CD8-positive, alpha-beta memory T cell (primary cell): ENCODE measurements around the gene KIF3C. TPM values are rescaled to one million over a fixed set of nuclear protein-coding genes. Genes with fewer than 3 reads are reported as not detected.

Experiments
- CTCF ChIA-PET: fragments of 350-600 bp; sonication (Branson Sonifier 250); formaldehyde crosslinking; loops from one replicate; lab custom pipeline; 2021; ENCODE audit warnings: antibody characterized with exemption; lab: Charles Lee
- POLR2A ChIA-PET: fragments of 350-600 bp; sonication (Branson Sonifier 250); formaldehyde crosslinking; loops from one replicate; lab custom pipeline; 2021; ENCODE audit warnings: antibody characterized with exemption; lab: Charles Lee
- DNase-seq, 5 donors: peaks; one replicate each; pipeline versions ENCODE4 v3.0.0 to v3.0.0-alpha.2; 2020 to 2022; ENCODE audit warnings: mixed read lengths in 1 of 5
- H3K27ac ChIP-seq: one replicate; pipeline ENCODE4 v1.7.0; 2013; ENCODE audit warnings: low read depth, mild to moderate bottlenecking, low read length, moderate library complexity
- H3K27me3 ChIP-seq: 2 replicates; pipeline ENCODE4 v1.7.0; 2013; ENCODE audit warnings: low read length, mild to moderate bottlenecking; ENCODE audit not compliant: insufficient read depth, poor library complexity, severe bottlenecking
- H3K36me3 ChIP-seq: 2 replicates; pipeline ENCODE4 v1.7.0; 2013; ENCODE audit warnings: mild to moderate bottlenecking, low read length, moderate library complexity; ENCODE audit not compliant: insufficient read depth
- H3K4me1 ChIP-seq: 2 replicates; pipeline ENCODE4 v1.7.0; 2013; ENCODE audit warnings: mild to moderate bottlenecking, low read length, moderate library complexity; ENCODE audit not compliant: insufficient read depth
- H3K4me3 ChIP-seq: 2 replicates; pipeline ENCODE4 v1.7.0; 2013; ENCODE audit warnings: mild to moderate bottlenecking, low read length
- H3K9me3 ChIP-seq: 2 replicates; pipeline ENCODE4 v1.7.0; 2013; ENCODE audit warnings: mild to moderate bottlenecking, low read length
- H3K27ac Mint-ChIP-seq, 8 donors: one replicate each; pipeline ENCODE4 v1.8.0; 2020 to 2021; ENCODE audit warnings: mixed read lengths in 8 of 8, mild to moderate bottlenecking in 6 of 8, inconsistent platforms in 3 of 8, moderate library complexity in 3 of 8
- H3K27me3 Mint-ChIP-seq, 2 donors: one replicate each; pipeline ENCODE4 v1.8.0; 2020 to 2021; ENCODE audit warnings: mixed read lengths in 2 of 2, mild to moderate bottlenecking in 1 of 2, moderate library complexity in 1 of 2
- H3K36me3 Mint-ChIP-seq, 3 donors: one replicate each; pipeline ENCODE4 v1.8.0; 2020 to 2021; ENCODE audit warnings: mixed read lengths in 3 of 3, inconsistent platforms in 1 of 3, mild to moderate bottlenecking in 1 of 3
- H3K4me1 Mint-ChIP-seq, 3 donors: one replicate each; pipeline ENCODE4 v1.8.0; 2020 to 2021; ENCODE audit warnings: mixed read lengths in 3 of 3, inconsistent platforms in 1 of 3, mild to moderate bottlenecking in 1 of 3
- H3K4me3 Mint-ChIP-seq, 7 donors: one replicate each; pipeline ENCODE4 v1.8.0; 2020 to 2021; ENCODE audit warnings: mixed read lengths in 7 of 7, mild to moderate bottlenecking in 6 of 7, moderate library complexity in 4 of 7, inconsistent platforms in 2 of 7
- H3K9me3 Mint-ChIP-seq, 5 donors: one replicate each; pipeline ENCODE4 v1.8.0; 2020 to 2022; ENCODE audit warnings: mixed read lengths in 5 of 5, mild to moderate bottlenecking in 3 of 5, moderate library complexity in 2 of 5, inconsistent platforms in 1 of 5
- polyA plus RNA-seq: library from polyadenylated mRNA; unstranded; fragments of 300-500 nt; fragmentation: Illumina TruSeq; gene quantifications from one replicate; pipeline ENCODE4 v1.2.3, GENCODE V29; 2021
- total RNA-seq, 2 experiments: library from RNA; stranded (reverse); gene quantifications; one replicate each; pipeline ENCODE4 v1.2.3, GENCODE V29; 2021

The KIF3C gene
- total and polyA plus RNA-seq, 3 experiments from 2014 or later, result 1.5 to 5.5 (median 4.9) TPM

- Mint-ChIP-seq H3K27ac (peak overlapping the region; percentile 96 to 99 (median 98)), H3K4me1 (peaks cover 30 to 50% (median 48%) of the 10 kb centered on the region in 3 donors), H3K36me3 (peaks cover 0 to 28% (median 4%) of the 10 kb centered on the region in 3 donors), H3K27me3 (no peaks in the 10 kb centered on the region), H3K4me3 (peak overlapping the region; percentile 93 to 97 (median 96)), H3K9me3 (no peaks in the 10 kb centered on the region)
- H3K4me3 ChIP-seq, result peak overlapping the region; percentile 90
- H3K9me3 ChIP-seq, result no peaks in the 10 kb centered on the region
- H3K27me3 ChIP-seq, result no peaks in the 10 kb centered on the region
- H3K27ac ChIP-seq, result peak overlapping the region; percentile 96
- CTCF ChIA-PET, result interaction anchor here (0.6 to 1.6 kb wide), 9 partner anchors 15 to 271 kb away, joined by 3 to 11 read pairs (median 3); partner anchors contain the start of gene RAB10
- POLR2A ChIA-PET, result interaction anchor here (0.9 to 1.6 kb wide), 9 partner anchors 10 to 1445 kb away, joined by 3 to 10 read pairs (median 4); partner anchors contain the start of genes DTNB, MPV17 and RAB10
- H3K4me1 ChIP-seq, result peaks cover 25% of the 10 kb centered on the region
- peak; percentile 40 to 79 (median 70) for DNase-seq
- H3K36me3 ChIP-seq, result no peaks in the 10 kb centered on the region
Observed at GRCh38 chr2:25877431-25878360, 104.6 kb downstream of the KIF3C start.

Other genes starting within 250 kb of the KIF3C start
- gene ASXL2, start 104.0 kb downstream of the KIF3C start, total RNA-seq, result 10 to 100 TPM; 67.5 to 72.7 TPM
- 10.9 TPM for gene ASXL2, start 104.0 kb downstream of the KIF3C start, polyA plus RNA-seq
- gene RAB10, start 51.6 kb upstream of the KIF3C start, total RNA-seq, result 100 to 1,000 TPM; 155 to 167 TPM
- gene RAB10, start 51.6 kb upstream of the KIF3C start, polyA plus RNA-seq, result 93.3 TPM
- 1 to 10 TPM; 3.2 to 3.3 TPM for gene GAREM2, start 190.6 kb upstream of the KIF3C start, total RNA-seq
- 3.1 TPM for gene GAREM2, start 190.6 kb upstream of the KIF3C start, polyA plus RNA-seq